Neural crest cell (in vitro differentiated cells): Measurements from ENCODE around the gene SPEG. TPM values are rescaled to one million over a fixed set of nuclear protein-coding genes. Genes with fewer than 3 reads are reported as not detected.

Experiments
- DNase-seq: peaks from one replicate; pipeline ENCODE4 v3.0.0; 2021; ENCODE audit warnings: low read depth, mixed read lengths, low spot score
- H3K27ac Mint-ChIP-seq: one replicate; pipeline ENCODE4 v1.8.0; 2021; ENCODE audit warnings: mild to moderate bottlenecking, mixed read lengths; ENCODE audit not compliant: unreplicated experiment
- H3K27me3 Mint-ChIP-seq: 2 replicates; pipeline ENCODE4 v1.8.0; 2021; ENCODE audit warnings: low read depth, mild to moderate bottlenecking, mixed read lengths
- H3K36me3 Mint-ChIP-seq: 2 replicates; pipeline ENCODE4 v1.8.0; 2021; ENCODE audit warnings: low read depth, mild to moderate bottlenecking, mixed read lengths
- H3K4me1 Mint-ChIP-seq: 2 replicates; pipeline ENCODE4 v1.8.0; 2021; ENCODE audit warnings: mixed read lengths
- H3K4me3 Mint-ChIP-seq: one replicate; pipeline ENCODE4 v1.8.0; 2021; ENCODE audit warnings: mild to moderate bottlenecking, mixed read lengths
- H3K9me3 Mint-ChIP-seq: 2 replicates; pipeline ENCODE4 v1.8.0; 2021; ENCODE audit warnings: mixed read lengths
- total RNA-seq: library from RNA; stranded (reverse); gene quantifications from 2 replicates; pipeline ENCODE4 v1.2.1, GENCODE V29; 2021
- TF ChIP-seq, protein P1 (sequence below): fragments of 200-600 bp; sonication (generic); conservative IDR thresholded peaks from 2 replicates; pipeline ENCODE4 v1.5.0; 2021; ENCODE audit warnings: antibody characterized with exemption, mild to moderate bottlenecking

SPEG gene
- total RNA-seq, 1 donor from 2014 or later = 13.4 TPM

DNA sequence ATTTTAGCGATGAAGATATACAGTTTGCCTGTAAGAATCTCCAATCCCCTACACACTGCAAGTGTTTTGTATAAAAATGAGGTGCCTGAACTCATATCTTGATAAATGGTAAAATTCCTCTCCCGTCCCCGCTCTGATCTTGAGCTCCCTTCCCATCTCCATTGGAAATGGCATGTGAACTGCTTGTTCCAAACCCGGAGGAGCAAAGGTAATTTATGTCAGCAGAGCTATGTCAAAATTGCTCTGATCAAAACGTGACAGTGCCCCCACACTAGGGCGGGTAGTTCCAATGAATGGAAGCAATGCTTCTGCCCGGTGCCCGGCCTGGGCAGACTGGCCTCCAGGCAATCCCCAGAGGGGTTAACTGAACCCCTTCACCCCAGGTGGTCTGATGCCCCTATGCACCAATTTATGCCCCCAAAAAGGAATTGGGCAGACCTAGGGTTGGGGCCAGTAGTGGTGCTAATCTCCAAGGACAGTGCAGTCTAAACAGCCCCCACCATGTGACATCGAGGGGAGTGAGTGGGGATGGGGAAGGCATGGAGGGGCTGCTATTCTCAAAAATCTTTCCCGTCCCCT lies 60.4 kb downstream of the SPEG start:
- Mint-ChIP-seq H3K4me1 (peaks cover 21% of the 10 kb centered on the region), H3K36me3 (no peaks in the 10 kb centered on the region), H3K27me3 (peaks cover 74% of the 10 kb centered on the region), H3K4me3 (peak overlapping the region; percentile 66), H3K27ac (no peak overlapping the region), H3K9me3 (no peaks in the 10 kb centered on the region)
- TF ChIP-seq, protein P1, sequence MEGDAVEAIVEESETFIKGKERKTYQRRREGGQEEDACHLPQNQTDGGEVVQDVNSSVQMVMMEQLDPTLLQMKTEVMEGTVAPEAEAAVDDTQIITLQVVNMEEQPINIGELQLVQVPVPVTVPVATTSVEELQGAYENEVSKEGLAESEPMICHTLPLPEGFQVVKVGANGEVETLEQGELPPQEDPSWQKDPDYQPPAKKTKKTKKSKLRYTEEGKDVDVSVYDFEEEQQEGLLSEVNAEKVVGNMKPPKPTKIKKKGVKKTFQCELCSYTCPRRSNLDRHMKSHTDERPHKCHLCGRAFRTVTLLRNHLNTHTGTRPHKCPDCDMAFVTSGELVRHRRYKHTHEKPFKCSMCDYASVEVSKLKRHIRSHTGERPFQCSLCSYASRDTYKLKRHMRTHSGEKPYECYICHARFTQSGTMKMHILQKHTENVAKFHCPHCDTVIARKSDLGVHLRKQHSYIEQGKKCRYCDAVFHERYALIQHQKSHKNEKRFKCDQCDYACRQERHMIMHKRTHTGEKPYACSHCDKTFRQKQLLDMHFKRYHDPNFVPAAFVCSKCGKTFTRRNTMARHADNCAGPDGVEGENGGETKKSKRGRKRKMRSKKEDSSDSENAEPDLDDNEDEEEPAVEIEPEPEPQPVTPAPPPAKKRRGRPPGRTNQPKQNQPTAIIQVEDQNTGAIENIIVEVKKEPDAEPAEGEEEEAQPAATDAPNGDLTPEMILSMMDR = no peak
- DNase-seq = no peak

DNA sequence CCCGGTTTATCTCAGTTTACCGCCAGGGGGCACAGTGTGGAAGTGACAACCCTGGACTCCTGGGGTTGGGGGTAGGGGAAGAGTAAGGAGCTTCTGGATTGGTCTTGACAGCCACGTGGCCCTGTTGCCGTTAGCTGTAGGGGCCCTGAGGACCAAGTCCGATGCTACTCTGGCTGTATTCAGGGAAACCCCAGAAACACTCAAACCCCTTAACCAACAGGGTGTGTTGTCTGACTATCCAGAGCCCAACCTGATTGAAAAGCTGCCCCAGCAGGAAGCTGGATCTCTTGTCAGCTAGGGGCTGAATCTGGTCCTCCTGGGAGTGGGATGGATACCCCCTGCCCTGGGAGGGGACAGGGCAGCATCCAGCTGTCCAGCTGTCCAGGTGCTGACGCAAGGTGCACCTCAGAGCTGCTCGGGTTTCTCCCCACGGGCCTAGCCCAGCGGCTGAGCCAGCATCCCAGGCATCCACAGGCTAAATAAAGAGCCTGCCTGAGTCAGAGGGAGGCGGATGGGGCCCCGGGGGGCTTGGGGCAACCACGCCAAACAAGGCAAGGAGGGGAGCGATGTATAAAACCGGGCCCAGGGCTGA lies 61.0 kb downstream of the SPEG start:
- peak overlapping the region; percentile 66 for H3K4me3 Mint-ChIP-seq
- H3K4me1 Mint-ChIP-seq = peaks cover 25% of the 10 kb centered on the region
- DNase-seq = peak; percentile 78
- H3K9me3 Mint-ChIP-seq = no peaks in the 10 kb centered on the region
- TF ChIP-seq, protein P1 = peak; percentile 70
- peaks cover 72% of the 10 kb centered on the region for H3K27me3 Mint-ChIP-seq
- H3K27ac Mint-ChIP-seq = no peak overlapping the region
- H3K36me3 Mint-ChIP-seq = no peaks in the 10 kb centered on the region

DNA sequence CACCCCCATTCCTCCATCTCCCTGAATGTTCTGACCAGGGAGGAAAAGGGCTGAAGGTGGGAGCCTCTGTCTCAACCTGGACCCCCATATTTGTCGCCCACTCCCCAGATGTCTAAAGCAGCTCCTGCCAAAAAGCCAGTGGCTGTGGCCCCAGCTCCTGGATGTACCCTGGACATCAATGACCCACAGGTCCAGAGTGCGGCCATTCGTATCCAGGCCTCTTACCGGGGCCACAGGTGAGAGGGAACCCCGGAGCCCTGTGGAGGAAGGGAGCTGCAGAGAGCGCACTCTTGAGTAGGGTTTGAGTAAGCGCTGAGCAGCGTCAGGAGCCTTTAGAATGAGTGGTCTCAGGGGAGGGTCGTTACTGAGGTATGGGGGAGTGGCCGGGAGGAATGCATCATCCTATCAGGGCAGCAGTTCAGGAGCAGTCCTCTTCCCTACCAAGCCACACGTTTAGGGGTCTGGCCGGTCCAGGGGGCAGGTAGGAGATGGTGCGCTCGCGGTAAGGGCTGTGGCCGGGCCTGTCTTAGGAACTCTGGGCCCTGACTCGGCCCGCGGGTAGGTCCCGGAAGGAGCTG lies 61.7 kb downstream of the SPEG start:
- no peaks in the 10 kb centered on the region for H3K36me3 Mint-ChIP-seq
- peaks cover 25% of the 10 kb centered on the region for H3K4me1 Mint-ChIP-seq
- H3K27ac Mint-ChIP-seq = no peak overlapping the region
- H3K9me3 Mint-ChIP-seq = no peaks in the 10 kb centered on the region
- H3K27me3 Mint-ChIP-seq = peaks cover 68% of the 10 kb centered on the region
- no peak for DNase-seq
- TF ChIP-seq, protein P1 = no peak
- peak overlapping the region; percentile 66 for H3K4me3 Mint-ChIP-seq

DNA sequence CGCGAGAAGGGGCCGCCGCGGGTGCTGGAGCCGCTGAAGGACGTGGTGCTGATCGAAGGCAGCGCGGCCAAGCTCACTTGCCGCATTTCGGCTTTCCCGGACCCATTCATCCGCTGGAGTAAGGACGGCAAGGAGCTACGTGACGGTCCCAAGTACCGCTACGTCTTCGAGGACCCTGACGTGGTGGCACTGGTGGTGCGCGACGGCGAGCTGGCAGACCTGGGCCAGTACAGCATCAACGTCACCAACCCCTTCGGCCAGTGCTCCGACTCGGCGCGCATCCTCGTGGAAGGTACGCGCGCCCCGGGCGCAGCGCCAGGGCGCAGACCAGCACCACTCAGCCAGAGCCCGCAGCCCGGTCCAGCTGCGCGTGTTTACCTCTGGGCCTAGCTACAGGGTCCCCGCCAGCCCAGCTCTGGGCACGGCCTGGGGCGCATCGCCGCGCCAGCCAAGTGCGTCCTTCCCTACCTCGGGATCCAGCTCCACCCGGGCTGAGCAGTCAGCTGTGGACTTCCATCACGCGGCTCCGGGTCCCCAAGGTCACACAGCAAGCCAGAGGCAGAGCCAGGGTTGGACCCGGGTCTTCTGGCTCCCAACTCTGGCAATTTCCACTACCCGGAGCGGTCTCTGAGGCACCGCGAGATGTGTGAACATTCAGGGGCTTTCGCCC lies 62.3 kb downstream of the SPEG start:
- TF ChIP-seq, protein P1 = no peak
- no peaks in the 10 kb centered on the region for H3K36me3 Mint-ChIP-seq
- no peak for DNase-seq
- H3K4me1 Mint-ChIP-seq = peaks cover 25% of the 10 kb centered on the region
- no peaks in the 10 kb centered on the region for H3K9me3 Mint-ChIP-seq
- peak overlapping the region; percentile 88 for H3K4me3 Mint-ChIP-seq
- no peak overlapping the region for H3K27ac Mint-ChIP-seq
- peaks cover 64% of the 10 kb centered on the region for H3K27me3 Mint-ChIP-seq

DNA sequence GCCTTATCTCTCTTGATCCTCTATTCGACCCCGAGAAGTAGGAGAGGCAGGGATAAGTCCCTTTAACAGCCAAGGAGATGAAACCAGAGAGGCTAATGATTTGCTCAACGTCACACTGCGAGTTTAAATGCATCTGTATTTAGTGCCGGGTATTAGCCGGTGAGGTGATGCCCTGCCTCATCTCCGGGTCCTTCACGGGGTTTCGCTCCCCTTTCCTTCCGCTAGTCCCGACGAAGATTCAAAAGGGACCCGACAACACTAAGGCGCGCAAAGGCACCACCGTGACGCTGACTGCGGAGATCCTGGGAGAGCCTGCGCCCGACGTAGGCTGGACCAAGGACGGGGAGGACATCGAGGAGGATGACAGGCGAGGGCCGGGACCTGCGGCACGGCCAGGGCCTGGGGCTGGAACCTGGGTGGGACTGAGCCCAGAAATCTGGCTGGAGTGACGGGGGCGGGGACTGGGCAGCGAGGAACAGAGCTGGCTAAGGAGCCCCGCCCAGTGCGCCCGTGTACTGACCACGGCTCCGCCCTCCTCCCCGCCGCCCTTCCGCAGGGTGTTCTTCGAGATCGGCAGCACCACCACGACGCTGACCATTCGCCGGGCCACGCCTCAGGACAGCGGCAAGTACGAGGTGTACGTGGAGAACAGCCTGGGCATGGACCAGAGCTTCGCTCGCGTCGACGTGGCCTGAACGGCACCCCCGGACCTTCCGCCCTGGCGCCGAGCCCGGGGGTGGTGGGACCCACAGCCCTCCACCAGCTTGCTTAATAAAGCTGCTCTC lies 63.0 kb downstream of the SPEG start:
- H3K27me3 Mint-ChIP-seq = peaks cover 57% of the 10 kb centered on the region
- H3K4me3 Mint-ChIP-seq = peak overlapping the region; percentile 88
- no peaks in the 10 kb centered on the region for H3K9me3 Mint-ChIP-seq

More for the DNA sequence above, 63.0 kb downstream of the SPEG start:
- TF ChIP-seq, protein P1 = no peak
- DNase-seq = peak; percentile 60
- no peaks in the 10 kb centered on the region for H3K36me3 Mint-ChIP-seq
- H3K27ac Mint-ChIP-seq = no peak overlapping the region
- H3K4me1 Mint-ChIP-seq = peaks cover 25% of the 10 kb centered on the region
